Activated B cell treated with CpG ODN at 0.5 μM for 24 hours (primary cell): ENCODE results near the gene CYB561A3. TPM values are rescaled to one million over a fixed set of nuclear protein-coding genes. Genes with fewer than 3 reads are reported as not detected.

Source experiments
- ATAC-seq: fragments of 200-7000 bp; cut with Tn5 transposase; one replicate; pipeline ENCODE4 v1.10.0; 2021; ENCODE audit warnings: low read depth, mild to moderate bottlenecking, moderate library complexity
- CTCF ChIA-PET: fragments of 350-600 bp; sonication (Branson Sonifier 250); formaldehyde crosslinking; loops from one replicate; lab custom pipeline; 2021; ENCODE audit warnings: antibody characterized with exemption; lab: Charles Lee
- POLR2A ChIA-PET: fragments of 350-600 bp; sonication (Branson Sonifier 250); formaldehyde crosslinking; loops from one replicate; lab custom pipeline; 2021; ENCODE audit warnings: antibody characterized with exemption; lab: Charles Lee
- DNase-seq: peaks from one replicate; pipeline ENCODE4 v3.0.0; 2022
- H3K27ac Mint-ChIP-seq: one replicate; pipeline ENCODE4 v1.8.0; 2020; ENCODE audit warnings: mixed read lengths
- H3K27me3 Mint-ChIP-seq: one replicate; pipeline ENCODE4 v1.8.0; 2021; ENCODE audit warnings: mixed read lengths
- H3K36me3 Mint-ChIP-seq: one replicate; pipeline ENCODE4 v1.8.0; 2021; ENCODE audit warnings: low read depth, mixed read lengths
- H3K4me1 Mint-ChIP-seq: one replicate; pipeline ENCODE4 v1.8.0; 2021; ENCODE audit warnings: mixed read lengths
- H3K4me3 Mint-ChIP-seq: one replicate; pipeline ENCODE4 v1.8.0; 2020; ENCODE audit warnings: mild to moderate bottlenecking, mixed read lengths
- H3K9me3 Mint-ChIP-seq: one replicate; pipeline ENCODE4 v1.8.0; 2020; ENCODE audit warnings: mixed read lengths
- CTCF ChIP-seq: fragments of 200-600 bp; IDR thresholded peaks from one replicate; pipeline ENCODE4 v1.8.0; 2022; ENCODE audit warnings: antibody characterized with exemption, mild to moderate bottlenecking
- intact Hi-C: fragments of 100-400 bp; cut with micrococcal nuclease; formaldehyde crosslinking; loops from one replicate; pipeline ENCODE4 v1.15.1; 2024
- total RNA-seq: library from RNA; stranded (reverse); gene quantifications from 2 replicates; pipeline ENCODE4 v1.2.3, GENCODE V29; 2022

CYB561A3 gene
- total RNA-seq, 1 donor from 2014 or later: 433 TPM

- no peak for DNase-seq
- CTCF ChIA-PET: interaction anchor here (1.2 to 9.0 kb wide), 5 partner anchors 8 to 73 kb away, joined by 3 to 126 read pairs (median 3); partner anchors contain the start of genes DDB1 and TKFC
- Mint-ChIP-seq H3K4me1 (peaks cover 53% of the 10 kb centered on the region), H3K4me3 (peak overlapping the region; percentile 100), H3K27me3 (no peaks in the 10 kb centered on the region), H3K36me3 (peaks cover 70% of the 10 kb centered on the region), H3K27ac (peak overlapping the region; percentile 98), H3K9me3 (no peaks in the 10 kb centered on the region)
- POLR2A ChIA-PET: interaction anchor here (0.7 to 8.7 kb wide), 17 partner anchors 9 to 1519 kb away, joined by 3 to 224 read pairs (median 7); partner anchors contain the start of genes CPSF7, DDB1, SDHAF2 and SLC3A2
- intact Hi-C loops: loop anchor here (1.0 to 2.0 kb wide), 4 partner anchors 26 to 452 kb away; partner anchors contain the start of gene VPS37C
- TF ChIP-seq CTCF: no peak
- peak; percentile 8 for ATAC-seq
Observed at GRCh38 chr11:61362542-61362875, 827 bp upstream of the CYB561A3 start.

- no peaks in the 10 kb centered on the region for H3K27me3 Mint-ChIP-seq
- peaks cover 63% of the 10 kb centered on the region for H3K36me3 Mint-ChIP-seq
- no peak for ATAC-seq
- CTCF ChIA-PET: interaction anchor here (0.6 to 9.0 kb wide), 5 partner anchors 20 to 453 kb away, joined by 3 to 126 read pairs (median 3); partner anchors contain the start of genes DDB1 and TKFC
- no peak for TF ChIP-seq CTCF
- POLR2A ChIA-PET: interaction anchor here (0.5 to 8.7 kb wide), 15 partner anchors 8 to 1468 kb away, joined by 3 to 224 read pairs (median 8); partner anchors contain the start of genes CPSF7, DDB1, SDHAF2 and TKFC
- H3K4me1 Mint-ChIP-seq: peaks cover 65% of the 10 kb centered on the region
- H3K4me3 Mint-ChIP-seq: peak overlapping the region; percentile 100
- peak overlapping the region; percentile 98 for H3K27ac Mint-ChIP-seq
- intact Hi-C loops: no loop called here
- no peaks in the 10 kb centered on the region for H3K9me3 Mint-ChIP-seq
- no peak for DNase-seq
Observed at GRCh38 chr11:61361237-61361740, 393 bp downstream of the CYB561A3 start.

- ATAC-seq (no peak), DNase-seq (no peak)
- Mint-ChIP-seq H3K27ac (peak overlapping the region; percentile 98), H3K9me3 (no peaks in the 10 kb centered on the region), H3K27me3 (no peaks in the 10 kb centered on the region), H3K4me3 (peak overlapping the region; percentile 100), H3K36me3 (peaks cover 58% of the 10 kb centered on the region), H3K4me1 (peaks cover 78% of the 10 kb centered on the region)
- intact Hi-C loops: loop anchor here (1.0 to 10.0 kb wide), 4 partner anchors 8 to 1195 kb away; partner anchors contain the start of gene FTH1
- ChIA-PET CTCF (interaction anchor here (7.9 to 9.0 kb wide), 2 partner anchors 23 to 25 kb away, joined by 81 to 126 read pairs; partner anchors contain the start of genes DDB1 and TKFC), POLR2A (interaction anchor here (0.6 to 8.7 kb wide), 11 partner anchors 12 to 1476 kb away, joined by 3 to 224 read pairs (median 5); partner anchors contain the start of genes CPSF7, DDB1, SDHAF2 and TKFC)
- TF ChIP-seq CTCF: no peak
Observed at GRCh38 chr11:61359516-61359915, 2.2 kb downstream of the CYB561A3 start.

- Mint-ChIP-seq H3K4me1 (peaks cover 83% of the 10 kb centered on the region), H3K9me3 (no peaks in the 10 kb centered on the region), H3K27ac (peak overlapping the region; percentile 98), H3K36me3 (peaks cover 57% of the 10 kb centered on the region), H3K27me3 (no peaks in the 10 kb centered on the region), H3K4me3 (peak overlapping the region; percentile 100)
- intact Hi-C loops: loop anchor here (5.0 to 10.0 kb wide), 3 partner anchors 266 to 1196 kb away; partner anchors contain the start of gene FTH1
- DNase-seq: no peak
- no peak for ATAC-seq
- CTCF ChIA-PET: interaction anchor here (7.9 to 9.0 kb wide), 2 partner anchors 22 to 26 kb away, joined by 81 to 126 read pairs; partner anchors contain the start of genes DDB1 and TKFC
- POLR2A ChIA-PET: interaction anchor here (0.7 to 8.7 kb wide), 11 partner anchors 8 to 1477 kb away, joined by 3 to 109 read pairs (median 11); partner anchors contain the start of genes DDB1, TKFC and TMEM216
- TF ChIP-seq CTCF: no peak
Observed at GRCh38 chr11:61358566-61358965, 3.1 kb downstream of the CYB561A3 start.

- CTCF ChIA-PET: interaction anchor here (0.6 to 7.9 kb wide), 3 partner anchors 23 to 38 kb away, joined by 3 to 92 read pairs (median 81); no protein-coding TSS in a partner anchor
- intact Hi-C loops: loop anchor here (1.0 to 10.0 kb wide), 6 partner anchors 22 to 1197 kb away; partner anchors contain the start of genes CPSF7, FTH1 and TMEM216
- H3K27ac Mint-ChIP-seq: peak overlapping the region; percentile 98
Observed at GRCh38 chr11:61357894-61358239, 3.8 kb downstream of the CYB561A3 start.

More at GRCh38 chr11:61357894-61358239, 3.8 kb downstream of the CYB561A3 start:
- H3K4me1 Mint-ChIP-seq: peaks cover 83% of the 10 kb centered on the region
- ATAC-seq (no peak), DNase-seq (no peak)
- H3K27me3 Mint-ChIP-seq: no peaks in the 10 kb centered on the region
- POLR2A ChIA-PET: interaction anchor here (1.2 to 8.7 kb wide), 12 partner anchors 9 to 1523 kb away, joined by 3 to 109 read pairs (median 16); partner anchors contain the start of genes CPSF7, DDB1, SDHAF2 and TKFC
- no peak for TF ChIP-seq CTCF
- H3K4me3 Mint-ChIP-seq: peak overlapping the region; percentile 90
- no peaks in the 10 kb centered on the region for H3K9me3 Mint-ChIP-seq
- peaks cover 60% of the 10 kb centered on the region for H3K36me3 Mint-ChIP-seq
